PC-3 (cell line): ENCODE results near the gene GNAT2.

Experiments used
- EZH2 ChIP-seq: fragments of 300-600 bp; sonication (generic); IDR thresholded peaks from one replicate; pipeline ENCODE4 v1.6.1; 2017; ENCODE audit warnings: antibody characterized with exemption, mild to moderate bottlenecking, low read length; ENCODE audit not compliant: unreplicated experiment
- EZH2phosphoT487 ChIP-seq: fragments of 300-600 bp; sonication (generic); IDR thresholded peaks from 2 replicates; pipeline ENCODE4 v1.6.1; 2018; ENCODE audit warnings: mild to moderate bottlenecking, antibody characterized with exemption, low read length, borderline replicate concordance
- TF ChIP-seq, protein P1 (sequence below): fragments of 300-600 bp; sonication (generic); conservative IDR thresholded peaks from 2 replicates; pipeline ENCODE4 v1.5.1; 2017; ENCODE audit warnings: antibody characterized with exemption, low read depth, mild to moderate bottlenecking, low read length

DNA sequence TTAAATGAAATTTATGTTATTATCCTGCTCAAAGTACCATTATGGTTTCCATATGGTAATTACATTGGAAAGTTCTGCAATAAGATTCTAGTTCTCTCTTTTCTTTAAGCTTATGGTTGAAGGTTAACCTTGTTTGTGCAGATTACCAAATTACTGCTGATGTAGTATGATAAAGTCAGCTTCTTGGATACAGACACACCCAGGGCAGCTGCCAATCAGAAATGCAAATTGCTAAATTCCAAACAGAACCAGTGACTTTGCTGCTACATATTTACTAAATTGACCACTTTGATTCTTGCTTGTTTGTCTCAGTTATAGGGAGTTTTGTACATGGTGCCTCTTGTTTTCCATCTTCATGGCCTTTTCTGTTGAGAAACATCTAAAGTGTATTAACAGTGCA, 26.5 kb downstream of the GNAT2 start:
- TF ChIP-seq, protein P1, sequence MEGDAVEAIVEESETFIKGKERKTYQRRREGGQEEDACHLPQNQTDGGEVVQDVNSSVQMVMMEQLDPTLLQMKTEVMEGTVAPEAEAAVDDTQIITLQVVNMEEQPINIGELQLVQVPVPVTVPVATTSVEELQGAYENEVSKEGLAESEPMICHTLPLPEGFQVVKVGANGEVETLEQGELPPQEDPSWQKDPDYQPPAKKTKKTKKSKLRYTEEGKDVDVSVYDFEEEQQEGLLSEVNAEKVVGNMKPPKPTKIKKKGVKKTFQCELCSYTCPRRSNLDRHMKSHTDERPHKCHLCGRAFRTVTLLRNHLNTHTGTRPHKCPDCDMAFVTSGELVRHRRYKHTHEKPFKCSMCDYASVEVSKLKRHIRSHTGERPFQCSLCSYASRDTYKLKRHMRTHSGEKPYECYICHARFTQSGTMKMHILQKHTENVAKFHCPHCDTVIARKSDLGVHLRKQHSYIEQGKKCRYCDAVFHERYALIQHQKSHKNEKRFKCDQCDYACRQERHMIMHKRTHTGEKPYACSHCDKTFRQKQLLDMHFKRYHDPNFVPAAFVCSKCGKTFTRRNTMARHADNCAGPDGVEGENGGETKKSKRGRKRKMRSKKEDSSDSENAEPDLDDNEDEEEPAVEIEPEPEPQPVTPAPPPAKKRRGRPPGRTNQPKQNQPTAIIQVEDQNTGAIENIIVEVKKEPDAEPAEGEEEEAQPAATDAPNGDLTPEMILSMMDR, result no peak
- TF ChIP-seq EZH2, result no peak
- no peak for TF ChIP-seq EZH2phosphoT487
